Endothelial cell of hepatic sinusoid (primary cell): ENCODE data around the gene JADE1.

ENCODE experiments used
- in situ Hi-C: cut with HindIII; loops from 2 replicates; pipeline ENCODE4 v1.10.0; 2017; ENCODE audit warnings: low sequenced_read_pairs

Gene JADE1

GRCh38 chr4:128840711-128841318 lies 31.3 kb downstream of the JADE1 start:
- in situ Hi-C loops, result loop anchor here (10.0 kb wide), 1 partner anchor 286 kb away; no protein-coding TSS in a partner anchor

- in situ Hi-C loops, result loop anchor here (10.0 kb wide), 1 partner anchor 287 kb away; no protein-coding TSS in a partner anchor
Observed at GRCh38 chr4:128841402-128841801, 31.9 kb downstream of the JADE1 start.

GRCh38 chr4:128844931-128845330 lies 35.4 kb downstream of the JADE1 start:
- in situ Hi-C loops, result loop anchor here (10.0 kb wide), 1 partner anchor 290 kb away; no protein-coding TSS in a partner anchor

GRCh38 chr4:128846063-128846462 lies 36.6 kb downstream of the JADE1 start:
- in situ Hi-C loops, result loop anchor here (10.0 kb wide), 1 partner anchor 291 kb away; no protein-coding TSS in a partner anchor

- in situ Hi-C loops, result loop anchor here (10.0 kb wide), 1 partner anchor 292 kb away; no protein-coding TSS in a partner anchor
Observed at GRCh38 chr4:128847082-128847724, 37.7 kb downstream of the JADE1 start.

GRCh38 chr4:128848461-128848860 lies 39.0 kb downstream of the JADE1 start:
- in situ Hi-C loops, result loop anchor here (10.0 kb wide), 1 partner anchor 294 kb away; no protein-coding TSS in a partner anchor

- in situ Hi-C loops, result no loop called here
Observed at GRCh38 chr4:128850252-128850651, 40.8 kb downstream of the JADE1 start.

GRCh38 chr4:128853741-128854140 lies 44.2 kb downstream of the JADE1 start:
- in situ Hi-C loops, result no loop called here

GRCh38 chr4:128854433-128854832 lies 44.9 kb downstream of the JADE1 start:
- in situ Hi-C loops, result no loop called here

- in situ Hi-C loops, result no loop called here
Observed at GRCh38 chr4:128855621-128856020, 46.1 kb downstream of the JADE1 start.

GRCh38 chr4:128856246-128856645 lies 46.7 kb downstream of the JADE1 start:
- in situ Hi-C loops, result no loop called here

GRCh38 chr4:128858879-128859671 lies 49.6 kb downstream of the JADE1 start:
- in situ Hi-C loops, result no loop called here

GRCh38 chr4:128859887-128860677 lies 50.6 kb downstream of the JADE1 start:
- in situ Hi-C loops, result no loop called here

GRCh38 chr4:128861856-128862518 lies 52.5 kb downstream of the JADE1 start:
- in situ Hi-C loops, result no loop called here

GRCh38 chr4:128862608-128863311 lies 53.3 kb downstream of the JADE1 start:
- in situ Hi-C loops, result no loop called here

GRCh38 chr4:128863312-128864075 lies 54.0 kb downstream of the JADE1 start:
- in situ Hi-C loops, result no loop called here

- in situ Hi-C loops, result no loop called here
Observed at GRCh38 chr4:128865132-128865531, 55.6 kb downstream of the JADE1 start.

GRCh38 chr4:128866269-128866668 lies 56.8 kb downstream of the JADE1 start:
- in situ Hi-C loops, result no loop called here

- in situ Hi-C loops, result no loop called here
Observed at GRCh38 chr4:128866691-128867090, 57.2 kb downstream of the JADE1 start.
